ENCODE measurements around the gene COL21A1. TPM values are rescaled to one million over a fixed set of nuclear protein-coding genes. Genes with fewer than 3 reads are reported as not detected.

COL21A1 gene
- total RNA-seq, 4 donors from 2014 or later, result 0.47 to 0.67 TPM; not detected in 2

DNA sequence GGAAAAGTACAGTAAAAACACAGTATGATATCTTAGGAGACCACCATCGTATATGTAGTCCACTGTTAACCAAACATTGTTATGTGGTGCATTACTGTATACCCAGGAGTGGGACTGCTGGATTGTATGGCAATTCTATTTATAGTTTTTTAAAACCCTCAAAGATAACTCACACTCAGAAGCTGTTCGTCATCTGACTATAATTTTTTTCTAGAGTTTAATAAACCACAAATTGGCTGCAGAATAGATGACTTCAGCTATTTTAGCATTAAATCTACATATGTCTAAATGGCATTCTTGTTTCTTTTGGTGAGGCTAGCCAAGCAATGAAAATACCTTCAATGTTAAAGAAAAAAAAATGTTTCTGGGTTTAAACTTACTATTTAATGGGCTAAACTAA lies 237.7 kb downstream of the COL21A1 start:
- H3K27ac ChIP-seq, result no peak overlapping the region

More for the DNA sequence above, 237.7 kb downstream of the COL21A1 start:
- Histone ChIP-seq H3K27me3 (no peaks in the 10 kb centered on the region), H3K9me3 (no peaks in the 10 kb centered on the region), H3K4me3 (no peak overlapping the region), H3K4me1 (no peaks in the 10 kb centered on the region), H3K36me3 (no peaks in the 10 kb centered on the region)
- DNase-seq, result no peak
- no peak for TF ChIP-seq POLR2A (IDR thresholded peaks at IDR 0.05)
- TF ChIP-seq, protein P1, sequence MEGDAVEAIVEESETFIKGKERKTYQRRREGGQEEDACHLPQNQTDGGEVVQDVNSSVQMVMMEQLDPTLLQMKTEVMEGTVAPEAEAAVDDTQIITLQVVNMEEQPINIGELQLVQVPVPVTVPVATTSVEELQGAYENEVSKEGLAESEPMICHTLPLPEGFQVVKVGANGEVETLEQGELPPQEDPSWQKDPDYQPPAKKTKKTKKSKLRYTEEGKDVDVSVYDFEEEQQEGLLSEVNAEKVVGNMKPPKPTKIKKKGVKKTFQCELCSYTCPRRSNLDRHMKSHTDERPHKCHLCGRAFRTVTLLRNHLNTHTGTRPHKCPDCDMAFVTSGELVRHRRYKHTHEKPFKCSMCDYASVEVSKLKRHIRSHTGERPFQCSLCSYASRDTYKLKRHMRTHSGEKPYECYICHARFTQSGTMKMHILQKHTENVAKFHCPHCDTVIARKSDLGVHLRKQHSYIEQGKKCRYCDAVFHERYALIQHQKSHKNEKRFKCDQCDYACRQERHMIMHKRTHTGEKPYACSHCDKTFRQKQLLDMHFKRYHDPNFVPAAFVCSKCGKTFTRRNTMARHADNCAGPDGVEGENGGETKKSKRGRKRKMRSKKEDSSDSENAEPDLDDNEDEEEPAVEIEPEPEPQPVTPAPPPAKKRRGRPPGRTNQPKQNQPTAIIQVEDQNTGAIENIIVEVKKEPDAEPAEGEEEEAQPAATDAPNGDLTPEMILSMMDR (IDR thresholded peaks at IDR 0.05), result no peak

Small RNA genes within 50 kb of the gene (small RNA-seq; reads per million reads assigned to genes)
- 0 reads per million in 2 donors for gene DHFRP6
